ENCODE measurements around the gene SYTL5. TPM values are rescaled to one million over a fixed set of nuclear protein-coding genes. Genes with fewer than 3 reads are reported as not detected.

SYTL5 gene
- total RNA-seq, 1 donor from 2014 or later, result 2.2 TPM

DNA sequence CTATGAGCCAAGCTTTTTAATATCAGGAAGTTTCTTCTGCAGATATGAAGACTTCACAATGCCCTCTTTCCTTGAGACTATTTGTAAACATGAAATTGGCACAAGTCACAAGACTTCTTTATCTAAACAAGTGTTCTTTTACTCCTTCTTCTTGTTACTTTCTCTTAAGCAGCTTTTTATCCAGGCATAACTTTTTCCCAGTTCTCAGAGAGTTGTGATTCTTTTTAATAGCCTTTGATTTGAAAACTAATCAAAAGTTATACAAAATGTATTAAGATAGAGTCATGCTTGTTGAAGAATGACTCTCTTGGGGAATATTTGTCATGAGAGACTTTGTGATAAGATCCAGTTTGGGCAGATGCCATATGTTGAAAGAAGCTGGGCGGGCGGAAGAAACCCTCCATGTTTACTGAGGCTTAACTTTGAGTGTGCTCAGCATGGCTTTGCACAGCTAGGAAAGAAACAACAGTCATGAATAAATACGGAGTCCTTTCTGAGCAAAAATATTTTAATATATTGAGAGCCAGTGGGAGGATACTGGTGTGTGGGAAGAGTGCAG is 39.3 kb downstream of the SYTL5 start:
- TF ChIP-seq, protein P1, sequence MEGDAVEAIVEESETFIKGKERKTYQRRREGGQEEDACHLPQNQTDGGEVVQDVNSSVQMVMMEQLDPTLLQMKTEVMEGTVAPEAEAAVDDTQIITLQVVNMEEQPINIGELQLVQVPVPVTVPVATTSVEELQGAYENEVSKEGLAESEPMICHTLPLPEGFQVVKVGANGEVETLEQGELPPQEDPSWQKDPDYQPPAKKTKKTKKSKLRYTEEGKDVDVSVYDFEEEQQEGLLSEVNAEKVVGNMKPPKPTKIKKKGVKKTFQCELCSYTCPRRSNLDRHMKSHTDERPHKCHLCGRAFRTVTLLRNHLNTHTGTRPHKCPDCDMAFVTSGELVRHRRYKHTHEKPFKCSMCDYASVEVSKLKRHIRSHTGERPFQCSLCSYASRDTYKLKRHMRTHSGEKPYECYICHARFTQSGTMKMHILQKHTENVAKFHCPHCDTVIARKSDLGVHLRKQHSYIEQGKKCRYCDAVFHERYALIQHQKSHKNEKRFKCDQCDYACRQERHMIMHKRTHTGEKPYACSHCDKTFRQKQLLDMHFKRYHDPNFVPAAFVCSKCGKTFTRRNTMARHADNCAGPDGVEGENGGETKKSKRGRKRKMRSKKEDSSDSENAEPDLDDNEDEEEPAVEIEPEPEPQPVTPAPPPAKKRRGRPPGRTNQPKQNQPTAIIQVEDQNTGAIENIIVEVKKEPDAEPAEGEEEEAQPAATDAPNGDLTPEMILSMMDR (conservative IDR thresholded peaks at IDR 0.05), result no peak
- Mint-ChIP-seq H3K4me3 (no peak overlapping the region), H3K4me1 (ENCODE audit: unreplicated experiment) (no peaks in the 10 kb centered on the region), H3K27me3 (no peaks in the 10 kb centered on the region), H3K9me3 (no peaks in the 10 kb centered on the region), H3K36me3 (no peaks in the 10 kb centered on the region), H3K27ac (no peak overlapping the region)
- DNase-seq (ENCODE audit: extremely low spot score, unreplicated experiment), result no peak

DNA sequence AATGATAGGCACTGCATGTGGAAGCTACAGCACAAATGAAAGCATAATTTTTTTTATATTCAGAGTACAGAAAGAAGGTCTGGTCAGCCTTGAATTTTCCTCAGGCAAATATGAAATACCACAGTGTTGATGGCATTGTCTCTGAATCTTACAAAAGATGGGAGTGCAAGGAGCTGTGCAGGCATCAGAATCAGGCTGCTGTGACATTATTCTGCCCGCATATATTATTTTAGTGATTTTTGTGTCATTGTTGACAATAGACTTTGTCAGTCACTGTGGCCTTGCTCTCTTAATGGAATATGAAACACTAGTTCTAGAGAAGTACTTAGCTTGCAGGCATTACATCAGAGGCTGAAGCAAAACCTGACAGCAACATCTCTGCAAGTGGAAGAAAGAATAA is 42.5 kb downstream of the SYTL5 start:
- no peaks in the 10 kb centered on the region for H3K36me3 Mint-ChIP-seq
- no peaks in the 10 kb centered on the region for H3K27me3 Mint-ChIP-seq
- DNase-seq (ENCODE audit: extremely low spot score, unreplicated experiment), result no peak
- no peak overlapping the region for H3K4me3 Mint-ChIP-seq
- H3K9me3 Mint-ChIP-seq, result no peaks in the 10 kb centered on the region
- H3K27ac Mint-ChIP-seq, result no peak overlapping the region
- TF ChIP-seq, protein P1 (conservative IDR thresholded peaks at IDR 0.05), result no peak
- H3K4me1 Mint-ChIP-seq (ENCODE audit: unreplicated experiment), result no peaks in the 10 kb centered on the region

DNA sequence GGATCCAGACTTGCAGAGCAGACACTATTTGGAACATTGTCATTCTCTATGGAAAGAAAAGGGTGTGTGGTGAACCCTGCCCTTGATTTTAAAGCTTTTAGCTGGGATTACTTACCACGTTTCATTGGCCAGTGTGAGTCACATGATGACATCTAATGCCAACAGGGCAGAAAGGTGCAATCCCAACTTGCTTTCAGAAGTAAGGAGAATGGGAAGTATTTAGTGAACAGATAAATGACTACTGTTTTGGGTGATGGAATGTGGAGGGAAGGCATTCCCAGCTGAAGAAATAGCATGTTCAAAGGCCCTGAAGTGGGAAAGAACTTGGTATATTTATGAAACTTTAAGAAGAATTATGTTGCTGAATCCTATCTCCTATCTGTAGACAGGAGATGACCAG is 44.5 kb downstream of the SYTL5 start:
- Mint-ChIP-seq H3K36me3 (no peaks in the 10 kb centered on the region), H3K4me1 (ENCODE audit: unreplicated experiment) (no peaks in the 10 kb centered on the region), H3K4me3 (no peak overlapping the region), H3K27me3 (no peaks in the 10 kb centered on the region), H3K27ac (no peak overlapping the region), H3K9me3 (no peaks in the 10 kb centered on the region)
- TF ChIP-seq, protein P1 (conservative IDR thresholded peaks at IDR 0.05), result no peak
- no peak for DNase-seq (ENCODE audit: extremely low spot score, unreplicated experiment)

DNA sequence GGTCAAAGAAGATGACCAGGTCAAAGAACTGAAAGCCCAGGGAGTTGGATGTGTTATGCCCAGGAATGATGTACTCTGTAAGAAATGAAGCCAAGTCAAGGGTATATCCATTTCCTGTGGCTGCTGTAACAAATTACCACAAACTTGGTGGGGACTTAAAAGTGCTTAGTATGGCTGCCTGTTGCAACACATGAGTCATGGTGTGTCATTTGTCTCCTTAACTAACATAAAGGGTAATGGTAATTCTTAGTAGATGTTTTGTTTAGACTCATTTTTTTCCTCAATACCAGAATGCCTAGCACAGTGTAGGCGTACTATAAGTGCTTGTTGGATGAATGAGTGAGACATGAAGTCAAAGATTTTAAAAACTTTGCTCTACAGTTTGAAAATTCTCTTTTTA is 45.7 kb downstream of the SYTL5 start:
- Mint-ChIP-seq H3K4me3 (no peak overlapping the region), H3K36me3 (no peaks in the 10 kb centered on the region), H3K9me3 (no peaks in the 10 kb centered on the region), H3K27ac (no peak overlapping the region), H3K27me3 (no peaks in the 10 kb centered on the region), H3K4me1 (ENCODE audit: unreplicated experiment) (no peaks in the 10 kb centered on the region)
- DNase-seq (ENCODE audit: extremely low spot score, unreplicated experiment), result no peak
- TF ChIP-seq, protein P1 (conservative IDR thresholded peaks at IDR 0.05), result no peak

DNA sequence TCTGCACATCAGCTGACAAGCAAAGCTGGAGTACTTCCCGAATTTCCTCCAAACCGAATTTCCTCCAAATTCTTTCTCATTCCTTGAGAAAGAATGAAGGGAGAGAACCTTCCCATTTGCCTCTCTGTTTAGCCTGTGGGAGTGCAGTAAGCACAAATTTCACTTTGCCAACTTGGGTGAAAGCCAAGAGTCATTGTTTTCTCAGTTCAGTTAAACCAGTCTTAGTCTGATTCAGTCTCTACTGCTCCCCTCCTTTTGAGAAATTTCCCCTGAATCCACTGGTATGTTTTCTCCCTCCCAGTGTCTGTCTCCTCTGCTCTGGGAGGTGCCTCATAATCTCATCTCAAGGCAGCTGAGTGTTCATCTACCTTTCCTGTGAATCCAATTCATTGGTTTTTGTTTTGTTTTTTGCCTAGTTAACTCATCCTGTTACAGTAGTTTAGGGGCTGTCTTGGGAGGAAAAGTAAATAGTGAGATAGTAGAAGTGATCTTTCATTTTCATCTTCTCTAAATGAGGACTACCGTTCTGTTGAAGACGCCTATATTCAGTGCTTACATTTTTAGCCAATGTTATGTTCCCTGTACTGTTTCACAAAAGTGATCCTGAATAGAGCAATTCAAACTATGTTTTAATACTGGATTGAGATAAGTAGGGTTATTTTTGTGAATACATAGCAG is 49.0 kb downstream of the SYTL5 start:
- Mint-ChIP-seq H3K27ac (no peak overlapping the region), H3K36me3 (no peaks in the 10 kb centered on the region), H3K4me1 (ENCODE audit: unreplicated experiment) (no peaks in the 10 kb centered on the region), H3K27me3 (no peaks in the 10 kb centered on the region), H3K9me3 (no peaks in the 10 kb centered on the region), H3K4me3 (no peak overlapping the region)
- no peak for DNase-seq (ENCODE audit: extremely low spot score, unreplicated experiment)
- TF ChIP-seq, protein P1 (conservative IDR thresholded peaks at IDR 0.05), result no peak

Data from type B pancreatic cell (in vitro differentiated cells).